Measurements from ENCODE around the gene PRTFDC1.

The PRTFDC1 gene

DNA sequence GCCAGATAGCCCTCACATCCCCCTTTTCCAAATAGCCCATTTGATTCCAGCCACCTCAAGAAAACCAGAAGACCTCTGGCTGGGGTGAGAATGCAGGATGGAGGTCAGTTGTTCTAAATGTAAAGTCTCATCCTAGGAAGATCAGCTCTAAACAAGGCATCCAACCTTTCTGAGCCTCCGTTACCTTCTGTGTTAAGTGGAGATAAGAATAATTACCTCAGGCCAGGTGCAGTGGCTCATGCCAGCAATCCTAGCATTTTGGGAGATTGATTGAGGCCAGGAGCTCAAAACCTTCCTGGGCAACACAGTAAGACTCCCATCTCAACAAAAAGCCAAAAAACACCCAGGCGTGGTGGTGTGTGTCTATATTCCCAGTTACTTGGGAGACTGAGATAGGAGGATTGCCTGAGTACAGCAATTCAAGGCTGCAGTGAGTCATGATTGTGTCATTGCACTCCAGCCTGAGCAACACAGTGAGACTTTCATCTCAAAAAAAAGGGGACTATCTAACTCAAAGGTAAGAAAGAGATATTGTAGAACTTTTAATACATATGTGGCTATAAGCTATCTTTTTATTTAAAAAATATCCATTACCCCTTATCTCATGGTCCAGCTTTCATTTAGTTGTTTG is 43.5 kb downstream of the PRTFDC1 start:
- in situ Hi-C loops (cut with MboI; ENCODE audit: low sequenced_read_pairs), result no loop called here

DNA sequence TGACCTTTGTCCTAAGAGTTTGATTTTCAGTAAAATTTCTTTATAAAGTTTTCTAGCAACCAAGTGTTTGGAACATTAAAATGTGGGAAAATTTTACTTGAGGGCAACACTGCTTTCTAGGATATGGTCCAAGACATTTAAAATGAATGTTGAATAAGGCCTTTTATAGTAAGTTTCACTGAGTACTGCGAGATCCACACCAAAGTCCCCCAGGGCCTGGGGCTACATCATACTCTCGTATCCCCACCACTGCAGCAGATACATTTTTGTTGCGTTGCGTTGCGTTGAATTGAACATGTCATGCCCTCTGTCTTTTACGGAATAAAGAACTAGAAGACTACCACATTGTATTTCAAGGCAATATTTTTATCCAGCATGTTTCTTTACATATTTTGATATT is 44.5 kb downstream of the PRTFDC1 start:
- in situ Hi-C loops (cut with MboI; ENCODE audit: low sequenced_read_pairs), result no loop called here

DNA sequence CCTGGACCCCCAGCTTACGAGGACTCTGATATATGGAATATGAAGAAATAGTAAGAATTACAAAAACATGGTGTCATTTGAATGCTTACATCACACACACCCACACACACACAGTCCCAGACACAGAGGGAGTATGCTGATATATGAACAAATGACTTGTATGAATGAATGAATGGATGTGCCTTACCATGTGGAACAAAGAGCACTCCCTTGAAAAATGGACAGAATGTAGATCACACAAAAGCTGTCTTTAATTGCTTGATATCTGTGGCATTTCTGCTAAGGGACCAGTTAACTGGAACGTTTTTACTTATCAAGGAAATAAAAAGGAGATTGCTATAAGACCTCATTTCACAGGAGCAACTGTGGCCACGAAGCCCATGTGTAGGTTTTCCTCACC is 46.0 kb downstream of the PRTFDC1 start:
- in situ Hi-C loops (cut with MboI; ENCODE audit: low sequenced_read_pairs), result no loop called here

DNA sequence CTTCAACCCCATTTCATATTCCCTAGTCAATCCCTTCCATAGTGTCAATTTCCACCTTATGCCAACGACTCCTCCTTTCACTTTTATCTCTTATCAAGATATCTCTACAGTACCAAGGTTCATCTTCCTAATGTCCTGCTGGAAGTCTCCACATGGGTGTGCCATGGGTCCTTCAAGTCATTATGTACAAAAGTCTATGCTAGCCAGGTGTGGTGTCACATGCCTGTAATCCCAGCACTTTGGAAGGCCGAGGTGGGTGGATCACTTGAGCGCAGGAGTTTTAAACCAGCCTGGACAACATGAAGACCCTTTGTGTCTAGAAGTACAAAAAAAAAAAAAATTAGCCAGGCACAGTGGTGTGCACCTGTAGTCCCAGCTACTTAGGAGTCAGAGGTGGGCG is 47.6 kb downstream of the PRTFDC1 start:
- in situ Hi-C loops (cut with MboI; ENCODE audit: low sequenced_read_pairs), result no loop called here

DNA sequence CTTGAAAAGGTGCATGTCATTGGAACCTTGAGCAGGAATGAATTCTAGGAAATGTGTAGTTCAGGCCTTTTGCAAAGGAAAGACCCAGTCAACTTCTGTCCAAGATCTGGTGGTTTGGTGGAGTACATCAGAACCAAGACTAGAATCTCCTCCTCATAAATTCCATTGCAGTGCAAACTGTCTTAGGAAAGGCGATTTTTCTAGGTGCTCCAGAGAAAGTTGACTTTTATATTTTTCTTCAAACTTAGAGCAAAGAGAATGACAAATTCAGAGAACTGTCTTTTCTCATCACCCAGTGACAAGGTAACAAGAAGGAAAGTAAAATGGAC is 50.0 kb downstream of the PRTFDC1 start:
- in situ Hi-C loops (cut with MboI; ENCODE audit: low sequenced_read_pairs), result no loop called here

DNA sequence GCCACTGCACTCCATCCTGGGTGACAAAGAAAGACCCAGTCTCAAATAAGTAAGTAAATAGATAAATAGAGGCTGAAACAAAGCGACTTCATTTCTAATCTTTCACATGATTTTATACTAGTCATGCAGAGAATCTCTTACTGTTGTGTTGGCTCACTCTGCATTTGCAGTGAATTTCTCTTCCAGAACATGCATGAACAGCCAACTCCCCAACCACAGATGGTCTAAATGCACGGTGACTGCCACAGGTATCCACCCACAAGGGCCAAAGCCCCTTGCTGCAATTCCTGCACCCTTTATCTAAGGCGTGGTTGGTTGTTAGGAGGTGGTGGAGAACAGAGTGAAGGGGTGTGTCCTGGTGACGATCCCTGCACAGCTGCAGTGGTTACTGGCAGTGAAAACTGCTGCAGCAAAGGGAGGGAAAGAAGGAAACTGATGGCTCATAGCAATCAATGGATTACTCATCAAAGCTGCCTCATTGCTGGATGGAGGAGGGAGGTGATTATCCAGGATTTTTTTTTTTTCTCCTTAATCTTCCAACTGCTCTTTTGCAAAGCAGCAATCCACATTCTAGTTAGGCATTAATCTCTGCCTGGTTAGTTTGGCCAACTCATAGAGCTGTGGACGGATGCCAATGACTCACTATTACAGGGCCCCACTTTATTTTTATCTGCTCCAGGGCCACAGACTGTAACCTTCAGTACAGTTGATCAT is 50.6 kb downstream of the PRTFDC1 start:
- in situ Hi-C loops (cut with MboI; ENCODE audit: low sequenced_read_pairs), result no loop called here

DNA sequence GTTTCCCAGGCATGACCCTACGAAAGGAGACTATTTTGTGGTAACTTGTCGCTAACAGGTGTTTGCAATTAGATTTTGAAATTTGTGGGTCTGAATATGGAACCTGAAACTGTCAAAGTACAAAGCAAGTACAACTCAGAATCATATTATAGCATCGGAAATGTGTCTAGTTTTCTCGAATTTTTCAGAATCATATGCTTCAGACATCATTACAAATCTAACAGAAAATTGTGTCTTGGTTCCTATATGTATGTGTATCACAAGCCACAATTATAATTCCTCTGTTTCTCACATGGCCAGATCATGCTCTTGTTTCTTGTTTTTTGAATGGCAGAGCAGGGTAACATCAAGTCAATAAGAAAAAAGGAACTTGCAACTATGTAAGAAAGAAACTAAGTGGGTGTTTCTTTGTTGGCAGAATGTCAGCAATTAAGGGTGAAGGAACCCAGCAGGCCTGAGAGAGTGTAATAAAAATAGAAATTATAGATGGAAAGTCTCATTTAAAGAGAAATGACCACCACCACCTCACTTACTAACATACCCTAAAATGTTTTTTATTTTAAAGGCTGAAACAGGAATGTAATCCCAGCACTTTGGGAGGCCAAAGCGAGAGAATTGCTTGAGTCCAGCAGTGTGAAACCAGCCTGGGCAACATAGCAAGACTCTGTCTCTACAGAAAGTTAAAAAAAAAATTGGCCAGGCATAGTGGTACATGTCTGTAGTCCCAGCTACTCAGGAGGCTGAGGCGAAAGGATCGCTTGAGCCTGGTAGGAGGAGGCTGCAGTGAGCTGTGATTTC is 51.3 kb downstream of the PRTFDC1 start:
- in situ Hi-C loops (cut with MboI; ENCODE audit: low sequenced_read_pairs), result no loop called here

DNA sequence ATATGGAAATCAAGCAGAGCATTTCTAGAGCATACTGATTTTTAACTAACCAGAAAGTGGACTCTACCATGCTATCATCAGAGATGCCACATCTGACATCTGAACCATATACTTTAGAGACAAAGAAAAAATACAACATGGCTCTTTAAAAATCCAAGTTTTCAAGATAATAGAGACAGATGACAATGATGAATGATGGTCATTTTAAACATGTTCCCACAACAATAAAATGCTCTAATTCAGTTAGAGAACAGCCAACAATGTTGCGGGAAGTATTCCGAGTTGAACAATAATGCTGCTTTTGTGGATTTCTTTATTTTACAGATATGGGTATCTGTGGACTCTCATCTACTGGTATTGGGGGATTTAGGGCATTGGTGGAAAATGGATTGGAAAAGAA is 52.8 kb downstream of the PRTFDC1 start:
- in situ Hi-C loops (cut with MboI; ENCODE audit: low sequenced_read_pairs), result no loop called here

DNA sequence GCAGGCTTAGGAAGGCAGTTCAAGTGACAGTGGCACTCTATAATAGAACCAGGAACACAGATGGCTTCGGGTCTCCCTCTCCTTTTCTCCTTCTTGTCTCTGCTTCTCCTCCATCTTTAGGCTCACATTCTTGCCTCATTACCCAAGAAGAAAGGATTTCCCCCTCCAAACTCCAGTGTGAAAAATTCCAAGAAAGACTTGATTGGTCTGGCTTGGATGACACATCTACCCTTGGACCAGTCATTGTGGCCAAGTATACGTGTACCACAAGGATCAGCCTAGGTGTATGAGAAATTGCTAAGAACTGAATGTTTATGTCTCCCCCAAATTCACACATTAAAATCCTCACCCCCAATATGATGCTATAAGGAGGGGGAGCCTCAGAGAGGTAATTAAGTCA is 53.9 kb downstream of the PRTFDC1 start:
- in situ Hi-C loops (cut with MboI; ENCODE audit: low sequenced_read_pairs), result no loop called here

DNA sequence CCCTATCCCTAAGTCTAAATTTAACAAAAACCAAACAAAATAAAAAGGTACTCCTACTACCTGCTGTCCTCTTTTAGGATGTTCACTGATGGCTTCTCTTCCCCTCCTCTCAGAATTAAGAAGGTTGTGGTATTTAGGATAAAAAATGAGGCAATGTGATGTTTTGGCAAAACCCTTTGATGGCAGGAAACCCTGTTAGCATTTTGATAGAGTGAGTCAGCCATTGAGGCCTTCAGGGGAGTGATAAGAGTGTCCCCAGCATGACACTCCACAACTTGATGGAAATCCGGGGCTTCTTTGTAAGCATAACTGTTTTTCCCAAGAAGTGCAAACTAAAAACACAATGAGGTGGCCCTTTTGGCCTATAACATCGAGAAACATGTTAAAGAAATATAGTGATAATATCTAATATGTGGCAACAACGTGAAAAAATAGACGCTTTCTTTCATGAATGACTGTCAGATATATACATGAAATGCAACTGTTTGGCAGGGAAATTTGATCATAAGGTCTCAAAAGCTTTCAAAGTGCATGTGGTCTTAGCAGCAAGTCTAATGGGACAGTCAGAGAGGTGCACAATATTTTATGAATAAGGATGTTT is 55.0 kb downstream of the PRTFDC1 start:
- in situ Hi-C loops (cut with MboI; ENCODE audit: low sequenced_read_pairs), result no loop called here

DNA sequence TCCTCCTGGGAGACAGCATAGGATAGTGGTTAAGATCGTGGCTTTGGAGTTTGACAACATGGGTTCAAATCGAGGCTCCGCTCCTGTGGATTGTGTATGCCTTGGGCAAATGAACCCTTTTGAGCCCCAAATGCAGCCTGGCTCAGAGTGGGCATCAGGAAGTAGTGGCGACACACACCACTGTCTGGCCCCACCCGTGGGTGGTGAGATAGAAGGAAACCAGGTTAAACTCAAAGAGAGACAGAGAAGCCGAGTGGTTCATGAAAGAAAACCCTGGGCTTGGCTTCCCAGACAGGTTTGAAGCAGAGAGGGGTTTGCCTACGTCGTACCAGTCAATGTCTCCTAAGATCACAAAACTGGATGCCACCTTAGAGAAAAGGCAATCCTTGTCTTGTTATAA is 57.7 kb downstream of the PRTFDC1 start:
- in situ Hi-C loops (cut with MboI; ENCODE audit: low sequenced_read_pairs), result no loop called here

DNA sequence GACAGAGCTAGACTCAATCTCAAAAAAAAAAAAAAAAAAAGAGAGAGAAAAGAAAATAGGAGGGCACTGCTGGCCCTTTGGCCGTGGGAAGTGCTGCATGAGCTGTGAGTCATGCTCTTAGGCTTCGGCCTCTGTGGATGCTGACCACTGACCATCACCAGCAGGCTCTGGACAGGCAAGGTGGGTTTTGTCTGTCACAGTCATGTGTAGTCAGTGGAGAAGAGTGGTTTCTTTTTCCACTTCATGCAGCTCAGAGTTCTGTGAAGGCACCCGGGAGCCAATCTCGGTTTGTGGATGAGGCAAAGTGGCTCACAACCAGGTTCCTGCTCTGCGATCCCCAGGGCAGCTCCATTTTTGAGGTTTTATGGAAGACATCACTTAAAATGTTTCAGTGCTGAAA is 58.1 kb downstream of the PRTFDC1 start:
- in situ Hi-C loops (cut with MboI; ENCODE audit: low sequenced_read_pairs), result no loop called here

DNA sequence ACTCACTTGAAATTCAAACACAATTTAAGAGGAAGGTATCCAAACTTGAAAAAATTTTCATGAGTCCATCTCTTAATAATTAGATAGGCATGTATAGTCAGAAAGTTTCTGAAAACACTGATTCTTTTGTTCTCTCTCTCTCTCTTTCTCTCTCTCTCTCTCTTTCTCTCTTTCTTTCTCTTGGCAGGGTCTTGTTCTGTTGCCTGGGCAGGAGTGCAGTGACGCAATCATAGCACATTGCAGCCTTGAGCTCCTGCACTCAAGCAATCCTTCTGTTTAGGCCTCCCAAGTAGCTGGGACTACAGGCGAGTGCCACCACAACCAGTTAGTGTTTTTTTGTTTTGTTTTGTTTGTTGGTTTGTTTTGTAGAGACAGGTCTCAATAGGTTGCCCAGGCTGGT is 59.3 kb downstream of the PRTFDC1 start:
- in situ Hi-C loops (cut with MboI; ENCODE audit: low sequenced_read_pairs), result no loop called here

DNA sequence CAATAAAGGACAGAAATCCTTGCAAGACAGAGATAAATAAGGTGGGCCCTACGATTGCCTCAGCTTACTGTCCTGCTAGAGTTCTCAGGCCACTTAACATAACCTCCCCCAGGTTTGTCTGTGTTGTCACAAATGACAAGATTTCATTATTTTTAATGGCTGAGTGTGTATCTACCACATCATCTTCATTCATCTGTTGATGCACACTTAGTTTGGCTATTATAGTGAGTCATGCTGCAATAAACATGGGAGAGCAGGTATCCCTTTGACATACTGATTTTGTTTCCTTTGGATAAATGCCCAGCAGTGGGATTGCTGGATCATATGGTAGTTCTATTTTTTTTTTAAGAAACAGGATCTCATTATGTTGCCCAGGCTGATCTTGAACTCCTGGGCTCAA is 60.6 kb downstream of the PRTFDC1 start:
- in situ Hi-C loops (cut with MboI; ENCODE audit: low sequenced_read_pairs), result no loop called here

DNA sequence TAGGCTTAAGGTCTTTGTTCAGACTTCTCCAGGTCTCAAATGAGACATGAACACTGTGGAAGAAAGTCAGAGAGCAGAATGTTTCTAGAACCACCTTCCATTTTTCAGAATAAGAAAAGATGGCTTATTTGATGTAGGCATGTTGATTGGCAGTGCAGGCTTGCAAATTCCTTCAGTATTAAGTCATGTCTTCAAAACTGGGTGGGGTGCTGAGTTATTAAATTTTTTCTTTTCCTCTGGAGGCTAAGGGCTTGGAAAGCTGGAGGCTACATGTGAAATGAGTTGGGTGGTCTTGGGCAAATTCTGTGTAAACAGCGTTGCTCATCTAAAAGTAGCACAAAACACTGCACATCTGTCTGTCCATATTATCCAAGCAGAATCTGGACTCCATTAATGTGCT is 62.8 kb downstream of the PRTFDC1 start:
- in situ Hi-C loops (cut with MboI; ENCODE audit: low sequenced_read_pairs), result no loop called here

DNA sequence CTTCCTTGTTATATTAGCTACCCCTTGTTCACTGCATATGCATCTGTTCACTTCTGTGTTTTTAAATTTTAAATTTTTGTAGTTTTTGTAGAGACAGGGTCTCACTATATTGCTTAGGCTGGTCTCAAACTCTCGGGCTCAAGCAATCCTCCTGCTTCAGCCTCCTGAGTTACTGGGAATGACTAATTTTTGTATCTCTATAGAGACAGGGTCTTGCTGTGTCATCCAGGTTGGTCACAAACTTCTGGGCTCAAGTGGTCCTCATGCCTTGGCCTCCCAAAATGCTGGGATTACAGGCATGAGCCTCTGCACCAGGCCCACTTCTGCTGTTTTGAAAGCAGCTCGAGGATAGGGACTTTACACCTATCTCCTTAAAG is 64.6 kb downstream of the PRTFDC1 start:
- in situ Hi-C loops (cut with MboI; ENCODE audit: low sequenced_read_pairs), result no loop called here

DNA sequence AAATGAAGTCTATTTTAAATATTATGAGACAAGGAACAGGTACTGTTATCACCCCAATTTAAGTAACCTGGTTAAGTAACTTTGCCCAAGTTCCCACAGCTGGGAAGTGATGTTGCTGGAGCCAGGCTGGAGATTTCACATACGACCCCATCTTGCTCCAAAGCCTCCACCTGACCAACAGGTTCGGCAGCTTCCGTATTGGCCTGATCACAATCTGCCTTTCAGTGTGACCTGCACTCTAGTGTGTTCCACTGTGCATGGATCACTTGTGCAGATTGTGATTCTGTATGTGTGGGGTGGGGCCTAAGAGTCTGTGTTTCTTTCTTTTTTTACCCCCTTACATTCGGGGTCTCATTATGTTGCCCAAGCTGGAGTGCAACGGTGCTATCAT is 66.1 kb downstream of the PRTFDC1 start:
- in situ Hi-C loops (cut with MboI; ENCODE audit: low sequenced_read_pairs), result no loop called here

DNA sequence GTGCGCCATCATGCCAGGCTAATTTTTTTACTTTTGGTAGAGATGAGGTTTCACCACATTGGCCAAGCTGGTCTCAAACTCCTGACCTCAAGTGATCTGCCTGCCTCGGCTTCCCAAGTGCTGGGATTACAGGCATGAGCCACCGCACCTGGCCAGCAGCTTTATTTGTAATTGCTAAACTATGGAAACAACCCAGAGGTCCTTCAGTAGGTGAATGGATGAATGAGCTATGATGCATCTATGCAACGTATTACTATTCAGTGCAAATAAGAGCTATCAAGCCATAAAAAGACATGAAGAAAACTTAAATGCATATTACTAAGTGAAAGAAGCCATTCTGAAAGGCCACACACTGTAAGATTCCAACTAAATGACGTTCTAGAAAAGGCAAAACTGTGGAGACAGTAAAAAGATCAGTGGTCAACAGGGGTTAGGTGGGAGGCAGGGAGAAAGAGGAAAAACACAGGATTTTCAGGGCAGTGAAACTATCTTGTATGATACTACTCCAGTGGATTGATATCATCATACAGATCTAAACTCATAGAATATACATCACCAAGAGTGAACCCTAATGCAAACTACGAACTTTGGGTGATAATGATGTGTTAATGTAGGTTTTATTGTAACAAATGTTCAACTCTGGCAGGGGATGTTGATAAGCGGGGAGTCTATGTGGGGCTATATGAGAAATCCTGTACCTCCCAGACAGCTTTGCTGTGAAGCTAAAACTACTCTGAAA is 66.7 kb downstream of the PRTFDC1 start:
- in situ Hi-C loops (cut with MboI; ENCODE audit: low sequenced_read_pairs), result no loop called here

DNA sequence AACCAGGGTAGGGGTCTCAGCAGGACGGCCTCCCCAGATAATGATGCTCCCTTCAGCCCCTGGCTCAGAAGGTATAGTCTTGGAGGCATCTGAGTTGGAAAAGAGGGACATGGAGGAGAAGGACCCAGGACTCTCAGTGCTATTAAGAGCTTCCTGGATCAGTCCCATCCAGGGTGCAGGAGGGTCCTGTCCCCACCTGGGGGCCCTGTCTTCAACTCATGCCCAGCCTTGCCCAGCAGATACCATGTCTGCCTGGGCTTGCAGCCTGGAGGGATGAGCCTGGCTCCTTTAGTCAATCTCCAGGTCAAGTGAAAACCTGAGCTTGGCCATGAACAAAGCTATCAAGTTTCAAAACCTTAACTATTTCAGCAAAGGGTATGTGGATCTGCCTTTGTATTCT is 67.6 kb downstream of the PRTFDC1 start:
- in situ Hi-C loops (cut with MboI; ENCODE audit: low sequenced_read_pairs), result no loop called here

DNA sequence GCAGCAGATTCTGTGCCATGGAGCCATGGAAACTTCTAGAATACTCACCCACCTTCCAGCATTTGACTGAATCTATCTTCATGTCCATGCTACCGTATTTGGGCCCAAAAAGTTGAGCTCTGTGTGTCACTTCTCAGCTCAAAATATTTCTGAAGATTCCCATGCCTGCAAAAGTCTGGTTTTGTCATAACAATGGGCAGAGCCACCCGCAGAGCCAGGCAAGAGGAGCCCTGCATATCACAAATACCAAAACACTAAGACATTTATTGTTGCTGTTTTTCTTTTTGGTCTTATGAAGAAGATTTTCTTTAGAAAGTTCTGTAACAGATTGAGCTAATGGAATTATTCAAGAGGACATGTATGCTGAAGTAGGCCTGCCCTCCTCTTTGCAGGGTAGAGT is 68.1 kb downstream of the PRTFDC1 start:
- in situ Hi-C loops (cut with MboI; ENCODE audit: low sequenced_read_pairs), result no loop called here

DNA sequence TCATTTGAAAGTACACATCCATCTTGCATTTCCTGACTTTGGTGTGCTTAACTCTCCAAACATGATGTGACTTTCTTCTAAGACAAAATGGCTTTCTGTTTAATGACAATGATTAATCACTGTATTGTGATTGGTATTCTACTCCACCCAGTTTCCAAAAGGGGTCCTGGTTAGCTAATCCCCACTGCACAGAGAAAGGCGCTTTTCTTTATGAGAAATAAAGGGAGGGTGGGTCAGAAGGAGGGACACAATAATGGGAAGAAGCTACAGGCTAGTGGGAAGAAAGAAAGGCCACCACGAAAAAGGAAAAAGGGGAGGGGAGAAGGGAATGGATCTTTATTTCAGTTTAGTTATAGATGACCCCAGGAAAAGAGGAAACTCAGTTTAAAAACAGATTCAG is 69.2 kb downstream of the PRTFDC1 start:
- in situ Hi-C loops (cut with MboI; ENCODE audit: low sequenced_read_pairs), result no loop called here
